LNCAP (cell line): ENCODE data around the gene SLCO1B3.

Experiments
- CTCF ChIP-seq: fragments of 450-650 bp; IDR thresholded peaks from 2 replicates; pipeline ENCODE4 v1.5.1; 2017; ENCODE audit warnings: mild to moderate bottlenecking

The SLCO1B3 gene

GRCh38 chr12:20807192-20808080 is 3.1 kb upstream of the SLCO1B3 start:
- no peak for TF ChIP-seq CTCF

- TF ChIP-seq CTCF, result no peak
Measured at GRCh38 chr12:20808521-20808920, 2.0 kb upstream of the SLCO1B3 start.

- TF ChIP-seq CTCF, result no peak
Measured at GRCh38 chr12:20815574-20815973, 5.1 kb downstream of the SLCO1B3 start.

- no peak for TF ChIP-seq CTCF
Measured at GRCh38 chr12:20822415-20822814, 11.9 kb downstream of the SLCO1B3 start.

GRCh38 chr12:20822925-20823324 is 12.4 kb downstream of the SLCO1B3 start:
- no peak for TF ChIP-seq CTCF

- TF ChIP-seq CTCF, result no peak
Measured at GRCh38 chr12:20829919-20830318, 19.4 kb downstream of the SLCO1B3 start.

- no peak for TF ChIP-seq CTCF
Measured at GRCh38 chr12:20830456-20830855, 20.0 kb downstream of the SLCO1B3 start.
